Mesenchymal stem cell (in vitro differentiated cells and primary cell): ENCODE measurements around the gene OAF.

Experiments used
- DNase-seq: peaks from one replicate; pipeline ENCODE4 v3.0.0-alpha.2; 2013
- H2AFZ ChIP-seq: one replicate; pipeline ENCODE4 v1.6.1; 2013; ENCODE audit warnings: low read depth, mild to moderate bottlenecking, control low read depth, inconsistent platforms, low read length, moderate library complexity
- H2AK5ac ChIP-seq: 2 replicates; pipeline ENCODE4 v1.6.1; 2013; ENCODE audit warnings: low read length, moderate library complexity, mild to moderate bottlenecking, inconsistent platforms; ENCODE audit not compliant: severe bottlenecking
- H2BK120ac ChIP-seq: one replicate; pipeline ENCODE4 v1.6.1; 2013; ENCODE audit warnings: low read depth, mild to moderate bottlenecking, inconsistent platforms, low read length, moderate library complexity
- H2BK12ac ChIP-seq, 2 experiments: one replicate each; pipeline ENCODE4 v1.6.1; 2013; ENCODE audit warnings: inconsistent platforms in 2 of 2, low read length in 2 of 2, mild to moderate bottlenecking in 2 of 2, moderate library complexity in 2 of 2, control low read depth in 1 of 2
- H2BK15ac ChIP-seq: one replicate; pipeline ENCODE4 v1.6.1; 2013; ENCODE audit warnings: mild to moderate bottlenecking, low read depth, inconsistent platforms; ENCODE audit not compliant: poor library complexity, severe bottlenecking
- H2BK5ac ChIP-seq: 2 replicates; pipeline ENCODE4 v1.6.1; 2013; ENCODE audit warnings: low read depth, mild to moderate bottlenecking, low read length, control low read depth, inconsistent platforms; ENCODE audit not compliant: poor library complexity, severe bottlenecking
- H3K14ac ChIP-seq, 2 experiments: one replicate each; pipeline ENCODE4 v1.6.1; 2013; ENCODE audit warnings: inconsistent platforms in 2 of 2, low read length in 2 of 2, control low read depth in 1 of 2, mild to moderate bottlenecking in 1 of 2, moderate library complexity in 1 of 2
- H3K18ac ChIP-seq, 2 experiments: one replicate each; pipeline ENCODE4 v1.6.1; 2013; ENCODE audit warnings: inconsistent platforms in 2 of 2, low read length in 2 of 2, control low read depth in 1 of 2, low read depth in 1 of 2, mild to moderate bottlenecking in 1 of 2
- H3K23ac ChIP-seq, 2 experiments: one replicate each; pipeline ENCODE4 v1.6.1; 2013; ENCODE audit warnings: inconsistent platforms in 2 of 2, low read length in 2 of 2, mild to moderate bottlenecking in 2 of 2, moderate library complexity in 2 of 2, control low read depth in 1 of 2
- H3K27ac ChIP-seq: 2 replicates; pipeline ENCODE4 v1.5.1; 2013; ENCODE audit warnings: mild to moderate bottlenecking, moderate library complexity, low read length, control low read depth, inconsistent platforms; ENCODE audit not compliant: poor library complexity, severe bottlenecking
- H3K27me3 ChIP-seq, 2 experiments: 2 replicates each; pipeline versions ENCODE4 v1.6.1 to v1.7.0; 2013; ENCODE audit warnings: low read length in 2 of 2, mild to moderate bottlenecking in 2 of 2, moderate library complexity in 2 of 2, control low read depth in 1 of 2, inconsistent platforms in 1 of 2; ENCODE audit not compliant: control insufficient read depth in 1 of 2, insufficient read depth in 1 of 2
- H3K36me3 ChIP-seq, 2 experiments: 2 replicates each; pipeline versions ENCODE4 v1.6.1 to v1.7.0; 2013; ENCODE audit warnings: low read length in 2 of 2, control low read depth in 1 of 2, inconsistent platforms in 1 of 2, low read depth in 1 of 2, mild to moderate bottlenecking in 1 of 2; ENCODE audit not compliant: insufficient read depth in 2 of 2, control insufficient read depth in 1 of 2
- H3K4ac ChIP-seq, 2 experiments: one replicate each; pipeline ENCODE4 v1.6.1; 2013; ENCODE audit warnings: inconsistent platforms in 2 of 2, low read length in 2 of 2, mild to moderate bottlenecking in 2 of 2, moderate library complexity in 2 of 2, control low read depth in 1 of 2, low read depth in 1 of 2
- H3K4me1 ChIP-seq: 2 replicates; pipeline ENCODE4 v1.6.1; 2013; ENCODE audit warnings: low read depth, low read length, control low read depth; ENCODE audit not compliant: control insufficient read depth, insufficient read depth
- H3K4me2 ChIP-seq: 2 replicates; pipeline ENCODE4 v1.6.1; 2013; ENCODE audit warnings: low read length, mild to moderate bottlenecking, inconsistent platforms; ENCODE audit not compliant: poor library complexity, severe bottlenecking
- H3K4me3 ChIP-seq, 2 experiments: 2 replicates each; pipeline versions ENCODE4 v1.5.1 to v1.7.0; 2013; ENCODE audit warnings: low read length in 2 of 2, mild to moderate bottlenecking in 2 of 2, control low read depth in 1 of 2, low read depth in 1 of 2; ENCODE audit not compliant: insufficient read depth in 1 of 2
- H3K79me1 ChIP-seq: replicated peaks from 2 replicates; pipeline ENCODE4 v1.6.1; 2013; ENCODE audit warnings: mild to moderate bottlenecking, control low read depth, low read length, inconsistent platforms; ENCODE audit not compliant: poor library complexity, severe bottlenecking
- H3K9ac ChIP-seq: 2 replicates; pipeline ENCODE4 v1.7.0; 2013; ENCODE audit warnings: mild to moderate bottlenecking, low read length, moderate library complexity
- H3K9me3 ChIP-seq: 2 replicates; pipeline ENCODE4 v1.7.0; 2013; ENCODE audit warnings: mild to moderate bottlenecking, low read length; ENCODE audit not compliant: control insufficient read depth
- H4K8ac ChIP-seq: one replicate; pipeline ENCODE4 v1.6.1; 2013; ENCODE audit warnings: inconsistent platforms, mild to moderate bottlenecking, low read length, moderate library complexity
- H4K91ac ChIP-seq: one replicate; pipeline ENCODE4 v1.6.1; 2013; ENCODE audit warnings: mild to moderate bottlenecking, low read length, inconsistent platforms
- WGBS: methylation state at CpG from one replicate; pipeline ENCODE4 v1.1.7; 2013; ENCODE audit warnings: mixed read lengths; 5-methylcytosine and 5-hydroxymethylcytosine counted together

The OAF gene

GRCh38 chr11:120223793-120224192 is 13.0 kb downstream of the OAF start:
- peaks cover 36% of the 10 kb centered on the region for H3K4me1 ChIP-seq
- H3K27me3 ChIP-seq = no peaks in the 10 kb centered on the region
- no peak overlapping the region for H3K14ac ChIP-seq
- H2BK120ac ChIP-seq = no peak overlapping the region
- H3K79me1 ChIP-seq = peaks cover 15% of the 10 kb centered on the region
- H3K18ac ChIP-seq = no peak overlapping the region
- no peak overlapping the region for H3K4me2 ChIP-seq
- DNase-seq = no peak
- H3K9me3 ChIP-seq = no peaks in the 10 kb centered on the region
- H4K8ac ChIP-seq = no peak overlapping the region
- no peak overlapping the region for H3K27ac ChIP-seq
- no peak overlapping the region for H3K4me3 ChIP-seq
- no peak overlapping the region for H2AFZ ChIP-seq
- H2BK5ac ChIP-seq = no peak overlapping the region
- peaks cover 30 to 80% of the 10 kb centered on the region in 2 experiments for H3K36me3 ChIP-seq
- H3K4ac ChIP-seq = no peak overlapping the region
- H3K9ac ChIP-seq = peak overlapping the region; percentile 61
- no peak overlapping the region for H3K23ac ChIP-seq
- H4K91ac ChIP-seq = no peak overlapping the region
- H2BK12ac ChIP-seq = no peak overlapping the region
- 63% methylated on average over 1 of the region's 1 CpG for WGBS
- H2BK15ac ChIP-seq = no peak overlapping the region
- H2AK5ac ChIP-seq = no peak overlapping the region

GRCh38 chr11:120224361-120224760 is 13.5 kb downstream of the OAF start:
- no peak for DNase-seq
- Histone ChIP-seq H3K23ac (no peak overlapping the region), H3K4me2 (no peak overlapping the region), H2AFZ (no peak overlapping the region), H3K18ac (no peak overlapping the region), H2BK120ac (no peak overlapping the region), H3K27me3 (no peaks in the 10 kb centered on the region), H3K14ac (no peak overlapping the region), H3K27ac (no peak overlapping the region), H3K9ac (peak overlapping the region; percentile 61), H2BK12ac (no peak overlapping the region), H4K91ac (no peak overlapping the region), H2BK5ac (no peak overlapping the region), H3K36me3 (peaks cover 36 to 86% of the 10 kb centered on the region in 2 experiments), H2BK15ac (no peak overlapping the region), H3K9me3 (no peaks in the 10 kb centered on the region), H2AK5ac (no peak overlapping the region), H3K4ac (no peak overlapping the region), H3K79me1 (peaks cover 15% of the 10 kb centered on the region), H3K4me1 (peaks cover 31% of the 10 kb centered on the region), H3K4me3 (no peak overlapping the region), H4K8ac (no peak overlapping the region)
- 91% methylated on average over 6 of the region's 6 CpGs for WGBS

- peaks cover 23% of the 10 kb centered on the region for H3K4me1 ChIP-seq
- H3K14ac ChIP-seq = peak overlapping the region in 1 of 2 experiments; percentile 48
- no peak overlapping the region for H4K8ac ChIP-seq
- peak overlapping the region; percentile 61 for H3K9ac ChIP-seq
- peak overlapping the region in 1 of 2 experiments; percentile 64 for H2BK12ac ChIP-seq
- no peaks in the 10 kb centered on the region for H3K27me3 ChIP-seq
- 62% methylated on average over 21 of the region's 22 CpGs for WGBS
- DNase-seq = no peak
- peak overlapping the region; percentile 66 for H4K91ac ChIP-seq
- H3K4me2 ChIP-seq = peak overlapping the region; percentile 26
- no peak overlapping the region for H3K23ac ChIP-seq
- no peak overlapping the region for H3K27ac ChIP-seq
- no peak overlapping the region for H2BK15ac ChIP-seq
- H3K79me1 ChIP-seq = peaks cover 11% of the 10 kb centered on the region
- peak overlapping the region in 1 of 2 experiments; percentile 24 for H3K4me3 ChIP-seq
- H3K18ac ChIP-seq = peak overlapping the region in 1 of 2 experiments; percentile 23
- H3K9me3 ChIP-seq = no peaks in the 10 kb centered on the region
- no peak overlapping the region for H2AFZ ChIP-seq
- H3K36me3 ChIP-seq = peaks cover 38 to 88% of the 10 kb centered on the region in 2 experiments
- H2BK5ac ChIP-seq = no peak overlapping the region
- H3K4ac ChIP-seq = no peak overlapping the region
- H2AK5ac ChIP-seq = peak overlapping the region; percentile 72
- no peak overlapping the region for H2BK120ac ChIP-seq
Measured at GRCh38 chr11:120224972-120225909, 14.4 kb downstream of the OAF start.

GRCh38 chr11:120226242-120226641 is 15.4 kb downstream of the OAF start:
- Histone ChIP-seq H3K27me3 (no peaks in the 10 kb centered on the region), H4K8ac (no peak overlapping the region), H2AK5ac (peak overlapping the region; percentile 72), H3K9ac (peak overlapping the region; percentile 61), H3K27ac (no peak overlapping the region), H4K91ac (no peak overlapping the region), H2BK15ac (no peak overlapping the region), H2BK5ac (no peak overlapping the region), H3K4ac (no peak overlapping the region), H3K18ac (no peak overlapping the region), H3K23ac (no peak overlapping the region), H2AFZ (no peak overlapping the region), H3K4me2 (no peak overlapping the region), H2BK120ac (no peak overlapping the region), H3K14ac (no peak overlapping the region), H3K4me3 (no peak overlapping the region), H3K36me3 (peaks cover 38 to 88% of the 10 kb centered on the region in 2 experiments), H3K4me1 (peaks cover 19% of the 10 kb centered on the region), H2BK12ac (no peak overlapping the region), H3K9me3 (no peaks in the 10 kb centered on the region), H3K79me1 (peaks cover 7% of the 10 kb centered on the region)
- WGBS = 99% methylated on average over 5 of the region's 5 CpGs
- DNase-seq = no peak
